ENCODE data around the gene C4orf17. TPM values are rescaled to one million over a fixed set of nuclear protein-coding genes. Genes with fewer than 3 reads are reported as not detected.

Gene C4orf17
- polyA plus RNA-seq, 1 donor from 2014 or later, result not detected

DNA sequence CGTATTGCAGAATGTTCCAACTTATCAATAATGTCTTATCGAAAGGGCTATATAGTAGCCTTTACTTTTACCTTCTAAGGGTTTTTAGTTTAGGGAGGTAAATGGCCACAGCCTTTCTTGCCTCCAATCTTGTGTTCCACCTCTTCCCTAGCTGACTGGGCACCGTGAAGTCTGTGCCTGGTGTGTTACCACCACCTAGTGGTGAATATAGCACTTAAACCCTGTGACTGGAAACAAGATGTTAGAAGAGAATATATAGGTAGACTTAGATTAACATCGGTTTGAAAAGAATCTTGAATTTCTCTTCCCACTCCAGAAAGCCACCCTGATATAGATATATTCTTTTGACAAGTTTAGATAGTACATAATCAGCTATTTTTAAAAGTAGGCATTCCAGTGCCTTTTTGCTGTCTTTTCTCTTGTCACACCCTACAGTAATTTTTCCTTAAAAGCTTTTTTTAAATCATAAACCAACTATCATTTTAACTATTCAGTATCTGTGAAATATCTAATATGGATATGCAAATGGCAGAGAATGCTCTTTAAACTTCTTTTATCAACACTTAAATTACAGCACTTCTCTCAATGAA, 47.9 kb upstream of the C4orf17 start:
- Histone ChIP-seq H3K9ac (ENCODE audit: low read length) (no peak overlapping the region), H3K79me2 (replicated peaks; ENCODE audit: insufficient read depth, low read length) (no peaks in the 10 kb centered on the region), H4K20me1 (ENCODE audit: insufficient read depth) (no peaks in the 10 kb centered on the region), H3K4me2 (ENCODE audit: low read length) (no peak overlapping the region), H3K36me3 (ENCODE audit: insufficient read depth, low read length) (no peaks in the 10 kb centered on the region), H2AFZ (ENCODE audit: low read depth, low read length) (no peak overlapping the region), H3K27ac (ENCODE audit: low read length) (no peak overlapping the region), H3F3A (ENCODE audit: insufficient read depth, low read length, poor library complexity, severe bottlenecking) (no peaks in the 10 kb centered on the region), H3K9me2 (ENCODE audit: insufficient read depth, low read length) (no peaks in the 10 kb centered on the region), H3K9me3 (ENCODE audit: low read length) (no peaks in the 10 kb centered on the region), H3K27me3 (ENCODE audit: insufficient read depth, low read depth, low read length) (no peaks in the 10 kb centered on the region), H3K4me3 (ENCODE audit: low read length) (no peak overlapping the region)
- peak; percentile 92 for TF ChIP-seq RAD21 (conservative IDR thresholded peaks at IDR 0.05)
- peak; percentile 87 for TF ChIP-seq CTCF (IDR thresholded peaks at IDR 0.05; ENCODE audit: poor library complexity, severe bottlenecking)
- TF ChIP-seq, protein P1, sequence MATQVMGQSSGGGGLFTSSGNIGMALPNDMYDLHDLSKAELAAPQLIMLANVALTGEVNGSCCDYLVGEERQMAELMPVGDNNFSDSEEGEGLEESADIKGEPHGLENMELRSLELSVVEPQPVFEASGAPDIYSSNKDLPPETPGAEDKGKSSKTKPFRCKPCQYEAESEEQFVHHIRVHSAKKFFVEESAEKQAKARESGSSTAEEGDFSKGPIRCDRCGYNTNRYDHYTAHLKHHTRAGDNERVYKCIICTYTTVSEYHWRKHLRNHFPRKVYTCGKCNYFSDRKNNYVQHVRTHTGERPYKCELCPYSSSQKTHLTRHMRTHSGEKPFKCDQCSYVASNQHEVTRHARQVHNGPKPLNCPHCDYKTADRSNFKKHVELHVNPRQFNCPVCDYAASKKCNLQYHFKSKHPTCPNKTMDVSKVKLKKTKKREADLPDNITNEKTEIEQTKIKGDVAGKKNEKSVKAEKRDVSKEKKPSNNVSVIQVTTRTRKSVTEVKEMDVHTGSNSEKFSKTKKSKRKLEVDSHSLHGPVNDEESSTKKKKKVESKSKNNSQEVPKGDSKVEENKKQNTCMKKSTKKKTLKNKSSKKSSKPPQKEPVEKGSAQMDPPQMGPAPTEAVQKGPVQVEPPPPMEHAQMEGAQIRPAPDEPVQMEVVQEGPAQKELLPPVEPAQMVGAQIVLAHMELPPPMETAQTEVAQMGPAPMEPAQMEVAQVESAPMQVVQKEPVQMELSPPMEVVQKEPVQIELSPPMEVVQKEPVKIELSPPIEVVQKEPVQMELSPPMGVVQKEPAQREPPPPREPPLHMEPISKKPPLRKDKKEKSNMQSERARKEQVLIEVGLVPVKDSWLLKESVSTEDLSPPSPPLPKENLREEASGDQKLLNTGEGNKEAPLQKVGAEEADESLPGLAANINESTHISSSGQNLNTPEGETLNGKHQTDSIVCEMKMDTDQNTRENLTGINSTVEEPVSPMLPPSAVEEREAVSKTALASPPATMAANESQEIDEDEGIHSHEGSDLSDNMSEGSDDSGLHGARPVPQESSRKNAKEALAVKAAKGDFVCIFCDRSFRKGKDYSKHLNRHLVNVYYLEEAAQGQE (IDR thresholded peaks at IDR 0.05; ENCODE audit: borderline replicate concordance), result no peak
- TF ChIP-seq EP300 (conservative IDR thresholded peaks at IDR 0.05; ENCODE audit: poor library complexity, severe bottlenecking), result no peak
- TF ChIP-seq SMC3 (conservative IDR thresholded peaks at IDR 0.05; ENCODE audit: poor library complexity), result peak; percentile 84

GRCh38 chr4:99463566-99463965, 47.3 kb upstream of the C4orf17 start:
- H3K27ac ChIP-seq (ENCODE audit: low read length), result no peak overlapping the region
- H3K36me3 ChIP-seq (ENCODE audit: insufficient read depth, low read length), result no peaks in the 10 kb centered on the region
- no peaks in the 10 kb centered on the region for H3K9me3 ChIP-seq (ENCODE audit: low read length)
- no peak overlapping the region for H2AFZ ChIP-seq (ENCODE audit: low read depth, low read length)
- H3K9ac ChIP-seq (ENCODE audit: low read length), result no peak overlapping the region
- H4K20me1 ChIP-seq (ENCODE audit: insufficient read depth), result no peaks in the 10 kb centered on the region
- no peak overlapping the region for H3K4me3 ChIP-seq (ENCODE audit: low read length)
- no peak for TF ChIP-seq POLR2AphosphoS5 (IDR thresholded peaks at IDR 0.05)
- TF ChIP-seq EZH2 (IDR thresholded peaks at IDR 0.05; ENCODE audit: borderline replicate concordance, insufficient read depth, low read length, poor library complexity, severe bottlenecking), result no peak
- TF ChIP-seq EP300 (conservative IDR thresholded peaks at IDR 0.05; ENCODE audit: poor library complexity, severe bottlenecking), result no peak
- TF ChIP-seq, protein P1 (IDR thresholded peaks at IDR 0.05; ENCODE audit: borderline replicate concordance), result no peak
- no peak for TF ChIP-seq MXI1 (conservative IDR thresholded peaks at IDR 0.05; ENCODE audit: poor library complexity, severe bottlenecking)
- no peak for TF ChIP-seq SMC3 (conservative IDR thresholded peaks at IDR 0.05; ENCODE audit: poor library complexity)
- no peaks in the 10 kb centered on the region for H3F3A ChIP-seq (ENCODE audit: insufficient read depth, low read length, poor library complexity, severe bottlenecking)
- H3K4me2 ChIP-seq (ENCODE audit: low read length), result no peak overlapping the region
- no peaks in the 10 kb centered on the region for H3K9me2 ChIP-seq (ENCODE audit: insufficient read depth, low read length)
- no peaks in the 10 kb centered on the region for H3K79me2 ChIP-seq (replicated peaks; ENCODE audit: insufficient read depth, low read length)
- no peaks in the 10 kb centered on the region for H3K27me3 ChIP-seq (ENCODE audit: insufficient read depth, low read depth, low read length)
